Measurements from ENCODE around the gene CAV2.

DNA sequence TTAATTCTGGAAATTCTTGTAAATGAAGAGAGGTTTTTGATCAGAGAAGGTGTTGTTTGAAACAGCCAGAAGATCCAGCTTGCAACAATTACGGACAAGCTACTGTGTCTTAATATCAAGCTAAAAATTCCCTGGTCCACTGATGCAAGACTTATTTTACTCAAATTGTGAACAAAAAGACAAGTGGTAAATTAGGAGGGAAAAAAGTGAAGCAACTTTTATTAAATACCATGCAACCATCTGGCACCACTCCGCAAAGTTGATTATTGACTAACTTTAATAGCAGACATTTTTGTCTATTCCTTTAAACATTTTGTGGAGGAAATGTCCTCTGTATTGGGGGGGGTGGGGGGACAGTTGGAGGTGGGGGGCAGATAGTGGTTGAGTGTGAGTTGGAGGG lies 5.1 kb upstream of the CAV2 start:
- TF ChIP-seq, protein P1, sequence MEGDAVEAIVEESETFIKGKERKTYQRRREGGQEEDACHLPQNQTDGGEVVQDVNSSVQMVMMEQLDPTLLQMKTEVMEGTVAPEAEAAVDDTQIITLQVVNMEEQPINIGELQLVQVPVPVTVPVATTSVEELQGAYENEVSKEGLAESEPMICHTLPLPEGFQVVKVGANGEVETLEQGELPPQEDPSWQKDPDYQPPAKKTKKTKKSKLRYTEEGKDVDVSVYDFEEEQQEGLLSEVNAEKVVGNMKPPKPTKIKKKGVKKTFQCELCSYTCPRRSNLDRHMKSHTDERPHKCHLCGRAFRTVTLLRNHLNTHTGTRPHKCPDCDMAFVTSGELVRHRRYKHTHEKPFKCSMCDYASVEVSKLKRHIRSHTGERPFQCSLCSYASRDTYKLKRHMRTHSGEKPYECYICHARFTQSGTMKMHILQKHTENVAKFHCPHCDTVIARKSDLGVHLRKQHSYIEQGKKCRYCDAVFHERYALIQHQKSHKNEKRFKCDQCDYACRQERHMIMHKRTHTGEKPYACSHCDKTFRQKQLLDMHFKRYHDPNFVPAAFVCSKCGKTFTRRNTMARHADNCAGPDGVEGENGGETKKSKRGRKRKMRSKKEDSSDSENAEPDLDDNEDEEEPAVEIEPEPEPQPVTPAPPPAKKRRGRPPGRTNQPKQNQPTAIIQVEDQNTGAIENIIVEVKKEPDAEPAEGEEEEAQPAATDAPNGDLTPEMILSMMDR (conservative IDR thresholded peaks at IDR 0.05; ENCODE audit: low read depth, low read length) = no peak
- TF ChIP-seq EZH2 (IDR thresholded peaks at IDR 0.05; ENCODE audit: low read length, unreplicated experiment) (no peak), EZH2phosphoT487 (IDR thresholded peaks at IDR 0.05; ENCODE audit: borderline replicate concordance, low read length) (no peak)

All from PC-3 (cell line).